H9 (cell line): ENCODE data around the gene B3GNT9. TPM values are rescaled to one million over a fixed set of nuclear protein-coding genes. Genes with fewer than 3 reads are reported as not detected.

ENCODE experiments used
- DNase-seq: peaks from one replicate; pipeline ENCODE4 v3.0.0-alpha.2; 2017
- H2AFZ ChIP-seq: one replicate; pipeline ENCODE4 v1.6.1; 2013; ENCODE audit warnings: mild to moderate bottlenecking, low read length, control low read depth, moderate library complexity
- H2AK5ac ChIP-seq: 2 replicates; pipeline ENCODE4 v1.6.1; 2013; ENCODE audit warnings: low read length, control low read depth, mixed read lengths; ENCODE audit not compliant: insufficient read length
- H2BK120ac ChIP-seq: one replicate; pipeline ENCODE4 v1.6.1; 2013; ENCODE audit warnings: low read depth, mild to moderate bottlenecking, low read length, control low read depth, inconsistent platforms; ENCODE audit not compliant: poor library complexity, severe bottlenecking
- H2BK12ac ChIP-seq: 2 replicates; pipeline ENCODE4 v1.6.1; 2013; ENCODE audit warnings: low read length, control low read depth, mixed read lengths, low read depth; ENCODE audit not compliant: insufficient read length
- H2BK15ac ChIP-seq: 2 replicates; pipeline ENCODE4 v1.6.1; 2013; ENCODE audit warnings: low read depth, low read length, control low read depth
- H2BK20ac ChIP-seq: one replicate; pipeline ENCODE4 v1.6.1; 2013; ENCODE audit warnings: low read depth, mild to moderate bottlenecking, low read length, control low read depth, inconsistent platforms; ENCODE audit not compliant: poor library complexity, severe bottlenecking
- H2BK5ac ChIP-seq: 2 replicates; pipeline ENCODE4 v1.6.1; 2013; ENCODE audit warnings: low read length, control low read depth, mixed read lengths; ENCODE audit not compliant: insufficient read length
- H3K14ac ChIP-seq: 2 replicates; pipeline ENCODE4 v1.6.1; 2013; ENCODE audit warnings: low read length, control low read depth; ENCODE audit not compliant: insufficient read depth
- H3K18ac ChIP-seq: 2 replicates; pipeline ENCODE4 v1.6.1; 2013; ENCODE audit warnings: low read depth, mild to moderate bottlenecking, mixed read lengths, low read length, control low read depth; ENCODE audit not compliant: insufficient read length
- H3K23ac ChIP-seq: 2 replicates; pipeline ENCODE4 v1.6.1; 2013; ENCODE audit warnings: low read length, control low read depth, mixed read lengths, low read depth; ENCODE audit not compliant: insufficient read length
- H3K23me2 ChIP-seq: 2 replicates; pipeline ENCODE4 v1.6.1; 2013; ENCODE audit warnings: low read depth, mild to moderate bottlenecking, mixed read lengths, low read length, control low read depth; ENCODE audit not compliant: insufficient read length, poor library complexity, severe bottlenecking
- H3K27ac ChIP-seq: 2 replicates; pipeline ENCODE4 v1.5.1; 2013; ENCODE audit warnings: low read length, control low read depth, mixed read lengths, low read depth; ENCODE audit not compliant: insufficient read length
- H3K27me3 ChIP-seq: 2 replicates; pipeline ENCODE4 v1.6.1; 2013; ENCODE audit warnings: low read length, control low read depth, inconsistent platforms; ENCODE audit not compliant: insufficient read depth
- H3K4ac ChIP-seq: 2 replicates; pipeline ENCODE4 v1.6.1; 2013; ENCODE audit warnings: low read depth, mild to moderate bottlenecking, control low read depth, inconsistent platforms, low read length, moderate library complexity
- H3K4me1 ChIP-seq: 2 replicates; pipeline ENCODE4 v1.6.1; 2013; ENCODE audit warnings: low read length, control low read depth, inconsistent platforms; ENCODE audit not compliant: insufficient read depth
- H3K4me2 ChIP-seq: 2 replicates; pipeline ENCODE4 v1.6.1; 2013; ENCODE audit warnings: low read length, control low read depth, mixed read lengths; ENCODE audit not compliant: insufficient read length, insufficient read depth
- H3K56ac ChIP-seq: 2 replicates; pipeline ENCODE4 v1.6.1; 2013; ENCODE audit warnings: low read depth, mild to moderate bottlenecking, mixed read lengths, low read length, control low read depth; ENCODE audit not compliant: insufficient read length
- H3K79me1 ChIP-seq: 2 replicates; pipeline ENCODE4 v1.6.1; 2013; ENCODE audit warnings: low read depth, mild to moderate bottlenecking, moderate library complexity, low read length, control low read depth, inconsistent platforms; ENCODE audit not compliant: insufficient read depth, poor library complexity, severe bottlenecking
- H3K79me2 ChIP-seq: 2 replicates; pipeline ENCODE4 v1.6.1; 2013; ENCODE audit warnings: low read length, control low read depth, inconsistent platforms; ENCODE audit not compliant: insufficient read depth
- H3K9ac ChIP-seq: 2 replicates; pipeline ENCODE4 v1.6.1; 2013; ENCODE audit warnings: low read length, control low read depth, mixed read lengths; ENCODE audit not compliant: insufficient read length; ENCODE audit errors: extremely low read depth
- H3K9me3 ChIP-seq: one replicate; pipeline ENCODE4 v1.6.1; 2013; ENCODE audit warnings: low read depth, low read length, inconsistent platforms; ENCODE audit not compliant: control insufficient read depth
- H3T11ph ChIP-seq: one replicate; pipeline ENCODE4 v1.6.1; 2013; ENCODE audit warnings: mild to moderate bottlenecking, low read length, control low read depth, inconsistent platforms
- H4K20me1 ChIP-seq: one replicate; pipeline ENCODE4 v1.6.1; 2013; ENCODE audit not compliant: control insufficient read depth, insufficient read length, insufficient read depth
- H4K5ac ChIP-seq: 2 replicates; pipeline ENCODE4 v1.6.1; 2013; ENCODE audit warnings: low read depth, mild to moderate bottlenecking, mixed read lengths, low read length, control low read depth; ENCODE audit not compliant: insufficient read length
- H4K8ac ChIP-seq: replicated peaks from 2 replicates; pipeline ENCODE4 v1.6.1; 2013; ENCODE audit warnings: low read length, control low read depth, mixed read lengths, low read depth; ENCODE audit not compliant: insufficient read length
- H4K91ac ChIP-seq: 2 replicates; pipeline ENCODE4 v1.6.1; 2013; ENCODE audit warnings: low read depth, mild to moderate bottlenecking, moderate library complexity, mixed read lengths, low read length, control low read depth; ENCODE audit not compliant: insufficient read length
- H3K27ac Mint-ChIP-seq, 3 experiments: 2 replicates in 2 of 3; 3 replicates in 1 of 3; pipeline ENCODE4 v1.8.0; 2020 to 2021; ENCODE audit warnings: mixed read lengths in 3 of 3, mild to moderate bottlenecking in 1 of 3, moderate library complexity in 1 of 3
- H3K27me3 Mint-ChIP-seq: 2 replicates; pipeline ENCODE4 v1.8.0; 2021; ENCODE audit warnings: low read depth, mild to moderate bottlenecking, moderate library complexity, mixed read lengths
- H3K36me3 Mint-ChIP-seq, 3 experiments: 2 replicates in 2 of 3; 3 replicates in 1 of 3; pipeline ENCODE4 v1.8.0; 2020 to 2021; ENCODE audit warnings: low read depth in 3 of 3, mixed read lengths in 3 of 3; ENCODE audit not compliant: insufficient read depth in 1 of 3
- H3K4me1 Mint-ChIP-seq, 2 experiments: 2 replicates each; pipeline ENCODE4 v1.8.0; 2020; ENCODE audit warnings: mixed read lengths in 2 of 2
- H3K4me3 Mint-ChIP-seq, 2 experiments: 2 replicates in 1 of 2; 3 replicates in 1 of 2; pipeline ENCODE4 v1.8.0; 2020 to 2021; ENCODE audit warnings: mild to moderate bottlenecking in 2 of 2, mixed read lengths in 2 of 2, moderate library complexity in 1 of 2
- H3K9me3 Mint-ChIP-seq, 2 experiments: 2 replicates in 1 of 2; 3 replicates in 1 of 2; pipeline ENCODE4 v1.8.0; 2020; ENCODE audit warnings: mild to moderate bottlenecking in 2 of 2, mixed read lengths in 2 of 2, moderate library complexity in 1 of 2
- WGBS: extraction: QIAGEN DNeasy Blood & Tissue Kit; methylation state at CpG from one replicate; pipeline ENCODE4 v1.1.7; 2013; ENCODE audit warnings: missing lambda C conversion rate, low lambda C conversion rate, mixed read lengths; ENCODE audit not compliant: insufficient read length; ENCODE audit errors: extremely low coverage; 5-methylcytosine and 5-hydroxymethylcytosine counted together
- total RNA-seq: library from RNA; stranded (reverse); gene quantifications from 2 replicates; pipeline ENCODE4 v1.2.1, GENCODE V29; 2021
- TF ChIP-seq, protein P1 (sequence below): fragments of 200-600 bp; sonication (generic); conservative IDR thresholded peaks from 3 replicates; pipeline ENCODE4 v1.8.0; 2021; ENCODE audit warnings: antibody characterized with exemption, mild to moderate bottlenecking

B3GNT9 gene
- total RNA-seq, 1 experiment from 2014 or later = 11.2 TPM

DNA sequence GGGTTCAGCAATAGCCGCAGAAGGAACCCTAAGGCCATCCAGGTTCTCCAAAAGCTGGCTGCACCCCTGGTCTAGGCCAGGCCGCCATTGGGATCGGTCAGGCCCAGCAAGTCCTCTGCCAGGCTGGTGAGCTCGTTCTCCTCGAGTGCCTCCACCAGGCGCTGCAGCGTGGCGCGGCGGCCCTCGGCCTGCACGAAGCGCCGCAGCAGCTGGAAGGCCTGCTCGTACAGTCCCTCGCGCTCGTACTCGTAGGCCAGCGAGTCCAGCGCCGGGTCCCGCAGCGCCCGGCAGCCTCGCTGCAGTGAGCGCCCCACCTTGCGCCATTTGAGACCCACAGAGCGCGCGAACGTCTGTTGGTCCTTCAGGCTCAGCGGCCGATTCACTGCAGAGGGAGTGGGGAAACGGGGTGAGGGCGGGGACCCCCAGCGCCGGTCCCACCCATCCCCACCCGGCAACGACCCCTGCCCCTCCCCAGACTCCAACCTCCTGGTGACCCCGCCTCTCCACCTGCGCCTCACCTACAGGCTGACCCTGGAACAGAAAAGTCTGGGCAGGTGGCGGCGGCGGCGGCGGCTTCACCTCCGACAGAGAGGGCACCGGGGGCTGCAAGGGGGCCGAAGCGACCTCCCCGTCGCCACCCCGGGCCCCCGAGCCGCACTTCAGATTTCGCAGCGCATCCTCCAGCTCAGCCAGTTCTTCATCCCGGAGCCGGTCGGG, 3.9 kb upstream of the B3GNT9 start:
- peak overlapping the region; percentile 51 for H3K4me2 ChIP-seq
- H4K91ac ChIP-seq = no peak overlapping the region
- no peak overlapping the region for H4K8ac ChIP-seq
- no peaks in the 10 kb centered on the region for H3K79me1 ChIP-seq
- H3K4me3 Mint-ChIP-seq = peak overlapping the region; percentile 56 to 75
- peaks cover 11 to 20% of the 10 kb centered on the region in 2 experiments for H3K4me1 Mint-ChIP-seq
- H2AK5ac ChIP-seq = no peak overlapping the region
- no peaks in the 10 kb centered on the region for H4K20me1 ChIP-seq
- H3K27me3 ChIP-seq = peaks cover 71% of the 10 kb centered on the region
- H3K56ac ChIP-seq = no peak overlapping the region
- no CpG with 5 or more reads among the region's 61 CpGs for WGBS
- no peaks in the 10 kb centered on the region for H3K4me1 ChIP-seq
- no peak overlapping the region for H2BK15ac ChIP-seq
- H2BK12ac ChIP-seq = no peak overlapping the region
- peaks cover 88% of the 10 kb centered on the region for H3K27me3 Mint-ChIP-seq
- H2BK5ac ChIP-seq = no peak overlapping the region
- TF ChIP-seq, protein P1, sequence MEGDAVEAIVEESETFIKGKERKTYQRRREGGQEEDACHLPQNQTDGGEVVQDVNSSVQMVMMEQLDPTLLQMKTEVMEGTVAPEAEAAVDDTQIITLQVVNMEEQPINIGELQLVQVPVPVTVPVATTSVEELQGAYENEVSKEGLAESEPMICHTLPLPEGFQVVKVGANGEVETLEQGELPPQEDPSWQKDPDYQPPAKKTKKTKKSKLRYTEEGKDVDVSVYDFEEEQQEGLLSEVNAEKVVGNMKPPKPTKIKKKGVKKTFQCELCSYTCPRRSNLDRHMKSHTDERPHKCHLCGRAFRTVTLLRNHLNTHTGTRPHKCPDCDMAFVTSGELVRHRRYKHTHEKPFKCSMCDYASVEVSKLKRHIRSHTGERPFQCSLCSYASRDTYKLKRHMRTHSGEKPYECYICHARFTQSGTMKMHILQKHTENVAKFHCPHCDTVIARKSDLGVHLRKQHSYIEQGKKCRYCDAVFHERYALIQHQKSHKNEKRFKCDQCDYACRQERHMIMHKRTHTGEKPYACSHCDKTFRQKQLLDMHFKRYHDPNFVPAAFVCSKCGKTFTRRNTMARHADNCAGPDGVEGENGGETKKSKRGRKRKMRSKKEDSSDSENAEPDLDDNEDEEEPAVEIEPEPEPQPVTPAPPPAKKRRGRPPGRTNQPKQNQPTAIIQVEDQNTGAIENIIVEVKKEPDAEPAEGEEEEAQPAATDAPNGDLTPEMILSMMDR = no peak
- no peak overlapping the region for H3K27ac ChIP-seq
- H3K14ac ChIP-seq = no peak overlapping the region
- H2BK120ac ChIP-seq = no peak overlapping the region
- no peak overlapping the region for H3K27ac Mint-ChIP-seq
- H2AFZ ChIP-seq = no peak overlapping the region
- no peak overlapping the region for H3K4ac ChIP-seq
- H3K79me2 ChIP-seq = no peaks in the 10 kb centered on the region
- H3K36me3 Mint-ChIP-seq = no peaks in the 10 kb centered on the region; a peak in 1 of 7 replicates
- no peak overlapping the region for H3K9ac ChIP-seq
- H3K9me3 Mint-ChIP-seq = peaks cover 0 to 7% of the 10 kb centered on the region in 2 experiments; a peak in 3 of 5 replicates
- H3K23me2 ChIP-seq = peaks cover 21% of the 10 kb centered on the region
- no peaks in the 10 kb centered on the region for H3K9me3 ChIP-seq
- H3K23ac ChIP-seq = no peak overlapping the region
- DNase-seq = peak; percentile 54
- H4K5ac ChIP-seq = no peak overlapping the region
- no peak overlapping the region for H3T11ph ChIP-seq
- no peak overlapping the region for H2BK20ac ChIP-seq
- H3K18ac ChIP-seq = no peak overlapping the region
